ENCODE results near the gene TRIM45.
"Not testable (repeated sequence)": the region's sequence is repeated elsewhere in the genome, so short reads cannot be mapped to it uniquely, and the experiment has no call there.

Gene TRIM45

DNA sequence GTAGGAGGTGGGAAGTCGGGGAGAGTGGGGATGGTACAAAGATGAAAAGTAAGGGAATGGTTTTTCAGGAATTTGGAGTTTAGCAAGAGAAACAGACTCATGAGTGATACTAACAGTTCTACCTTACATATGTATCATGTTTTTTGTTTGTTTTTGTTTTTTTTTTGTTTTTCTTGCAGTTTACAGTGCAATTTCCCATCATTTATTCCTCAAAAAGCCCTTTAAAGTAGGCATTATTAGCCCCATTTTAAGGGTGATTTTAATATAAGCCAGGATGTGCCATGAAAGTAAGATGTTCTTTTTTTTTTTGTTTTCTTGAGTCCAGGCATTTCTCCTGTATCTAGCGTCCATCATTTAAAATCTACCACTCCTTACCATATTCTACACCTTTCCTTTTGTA lies 13.8 kb upstream of the TRIM45 start:
- DNase-seq (ENCODE audit: low spot score), result no peak

- DNase-seq (ENCODE audit: low spot score), result no peak
These were observed 9.0 kb upstream of the TRIM45 start for GRCh38 chr1:117130526-117130925.

DNA sequence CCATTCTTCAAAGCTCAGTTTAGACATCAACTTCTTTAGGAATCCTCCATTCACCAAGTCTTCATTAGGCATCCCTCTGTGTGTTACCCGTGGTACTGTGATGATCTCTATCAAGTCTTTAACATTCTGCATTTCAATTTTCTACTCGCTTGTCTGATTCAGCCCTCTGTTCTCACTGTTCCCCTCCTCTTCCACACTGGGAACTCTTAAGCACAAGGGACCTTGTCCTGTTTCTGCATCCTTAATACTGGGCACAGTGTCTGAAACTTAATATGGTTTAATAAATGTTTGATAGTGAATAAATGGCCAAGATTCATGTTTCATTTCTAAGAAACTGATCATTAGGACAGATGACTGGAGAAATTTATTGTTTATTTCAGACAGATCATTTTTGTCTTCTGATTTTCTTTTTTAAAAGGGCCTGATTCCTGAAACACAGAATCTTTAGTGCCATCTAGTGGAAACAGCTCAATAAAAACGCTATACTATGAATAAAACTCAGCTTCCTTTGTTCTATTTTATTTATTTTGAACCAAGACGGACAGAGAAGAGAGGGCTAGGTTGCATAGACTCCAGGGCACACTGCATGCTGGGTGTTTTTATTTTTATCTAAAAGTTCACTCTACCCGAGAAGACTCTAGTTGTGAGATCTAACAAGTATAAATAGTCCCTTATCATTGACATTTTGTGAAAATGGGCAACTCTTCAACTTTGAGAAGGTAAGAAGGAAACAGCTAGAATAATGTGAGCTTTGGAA lies 7.0 kb upstream of the TRIM45 start:
- peak; percentile 59 for DNase-seq (ENCODE audit: low spot score)

DNA sequence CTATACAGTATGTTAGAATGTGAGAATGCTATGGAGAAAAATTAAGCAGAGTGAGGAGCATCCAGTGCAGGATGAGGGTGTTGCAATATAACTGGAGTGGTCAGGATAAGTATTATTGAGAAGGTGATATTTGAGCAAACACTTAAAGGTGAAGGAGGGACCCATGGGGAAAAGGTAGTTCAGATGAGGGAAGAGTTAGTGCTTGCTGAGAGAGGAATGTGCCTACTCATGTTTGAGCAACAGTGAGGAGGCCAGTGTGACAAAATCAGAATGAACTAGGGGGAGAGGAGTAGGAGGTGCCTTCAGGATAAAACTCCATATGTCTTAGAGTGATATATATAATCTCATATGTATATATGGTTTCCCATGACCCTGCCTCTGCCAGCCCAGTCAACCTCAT lies 6.2 kb upstream of the TRIM45 start:
- DNase-seq (ENCODE audit: low spot score), result no peak

GRCh38 chr1:117124661-117125060 lies 3.1 kb upstream of the TRIM45 start:
- DNase-seq (ENCODE audit: low spot score), result no peak

GRCh38 chr1:117123274-117123673 lies 1.7 kb upstream of the TRIM45 start:
- no peak for DNase-seq (ENCODE audit: low spot score)

- DNase-seq (ENCODE audit: low spot score), result no peak
These were observed 929 bp upstream of the TRIM45 start for GRCh38 chr1:117122330-117123025.

GRCh38 chr1:117120774-117121588 lies 568 bp downstream of the TRIM45 start:
- no peak for DNase-seq (ENCODE audit: low spot score)

DNA sequence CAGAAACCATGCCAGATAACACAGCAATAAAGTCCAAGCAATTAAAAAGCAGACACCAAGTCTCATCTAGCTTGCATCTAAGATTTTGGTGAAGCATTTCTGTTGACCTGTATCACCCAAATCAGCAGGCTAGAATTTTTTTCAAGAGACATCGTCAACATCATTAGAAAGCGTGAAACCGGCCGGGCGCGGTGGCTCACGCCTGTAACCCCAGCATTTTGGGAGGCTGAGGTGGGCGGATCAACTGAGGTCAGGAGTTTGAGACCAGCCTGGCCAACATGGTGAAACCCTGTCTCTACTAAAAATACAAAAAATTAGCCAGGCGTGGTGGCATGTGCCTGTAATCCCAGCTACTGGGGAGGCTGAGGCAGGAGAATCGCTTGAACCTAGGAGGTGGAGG lies 2.4 kb downstream of the TRIM45 start:
- not testable (repeated sequence) for DNase-seq (ENCODE audit: low spot score)

GRCh38 chr1:117118137-117118536 lies 3.4 kb downstream of the TRIM45 start:
- no peak for DNase-seq (ENCODE audit: low spot score)

- no peak for DNase-seq (ENCODE audit: low spot score)
These were observed 3.9 kb downstream of the TRIM45 start for GRCh38 chr1:117117697-117118096.

GRCh38 chr1:117116784-117117130 lies 4.8 kb downstream of the TRIM45 start:
- no peak for DNase-seq (ENCODE audit: low spot score)

GRCh38 chr1:117116090-117116783 lies 5.3 kb downstream of the TRIM45 start:
- no peak for DNase-seq (ENCODE audit: low spot score)

DNA sequence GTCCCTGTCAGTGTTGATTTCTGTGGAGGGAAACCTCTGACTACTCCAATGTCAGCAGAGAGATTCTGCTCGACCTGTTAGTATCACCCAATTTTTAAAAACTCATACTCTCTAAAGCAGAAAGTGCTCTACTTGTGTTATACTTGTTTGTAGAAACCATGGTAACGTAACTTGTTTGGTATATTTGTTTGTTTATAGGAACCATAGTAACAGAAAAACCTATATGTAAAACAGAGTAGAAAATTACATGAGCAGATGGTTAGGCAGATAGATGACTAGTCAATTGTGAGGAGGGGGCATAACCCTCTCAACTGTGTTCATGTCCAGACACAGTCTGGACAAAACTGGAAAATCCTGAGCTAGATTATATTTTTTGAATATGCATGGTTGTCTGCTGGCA lies 6.7 kb downstream of the TRIM45 start:
- DNase-seq (ENCODE audit: low spot score), result no peak

- no peak for DNase-seq (ENCODE audit: low spot score)
These were observed 8.3 kb downstream of the TRIM45 start for GRCh38 chr1:117113199-117113598.

GRCh38 chr1:117112047-117112717 lies 9.4 kb downstream of the TRIM45 start:
- DNase-seq (ENCODE audit: low spot score), result no peak

- no peak for DNase-seq (ENCODE audit: low spot score)
These were observed 10.8 kb downstream of the TRIM45 start for GRCh38 chr1:117110774-117111173.

GRCh38 chr1:117107364-117107763 lies 14.2 kb downstream of the TRIM45 start:
- DNase-seq (ENCODE audit: low spot score), result no peak

GRCh38 chr1:117106478-117106877 lies 15.1 kb downstream of the TRIM45 start:
- no peak for DNase-seq (ENCODE audit: low spot score)

- DNase-seq (ENCODE audit: low spot score), result no peak
These were observed 15.8 kb downstream of the TRIM45 start for GRCh38 chr1:117105722-117106121.

- no peak for DNase-seq (ENCODE audit: low spot score)
These were observed 16.6 kb downstream of the TRIM45 start for GRCh38 chr1:117104986-117105385.

DNA sequence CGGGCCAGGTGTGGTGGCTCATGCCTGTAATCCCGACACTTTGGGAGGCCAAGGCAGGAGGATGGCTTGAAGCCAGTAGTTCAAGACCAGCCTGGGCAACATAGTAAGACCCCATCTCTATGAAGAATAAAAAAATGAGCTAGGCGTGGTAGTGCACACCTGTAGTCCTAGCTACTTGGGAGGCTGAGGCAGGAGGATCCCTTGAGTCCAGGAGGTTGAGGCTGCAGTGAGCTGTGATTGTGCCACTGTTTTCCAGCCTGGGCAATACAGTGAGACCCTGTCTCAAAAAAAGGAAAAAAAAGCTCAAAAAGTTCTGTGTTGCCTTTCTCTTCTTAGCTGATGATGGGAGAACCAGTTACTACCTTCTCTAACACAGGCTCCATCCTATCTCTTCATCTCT lies 19.7 kb downstream of the TRIM45 start:
- not testable (repeated sequence) for DNase-seq (ENCODE audit: low spot score)

Data from COLO829 (cell line).